ENCODE results near the gene TENM4.

DNA sequence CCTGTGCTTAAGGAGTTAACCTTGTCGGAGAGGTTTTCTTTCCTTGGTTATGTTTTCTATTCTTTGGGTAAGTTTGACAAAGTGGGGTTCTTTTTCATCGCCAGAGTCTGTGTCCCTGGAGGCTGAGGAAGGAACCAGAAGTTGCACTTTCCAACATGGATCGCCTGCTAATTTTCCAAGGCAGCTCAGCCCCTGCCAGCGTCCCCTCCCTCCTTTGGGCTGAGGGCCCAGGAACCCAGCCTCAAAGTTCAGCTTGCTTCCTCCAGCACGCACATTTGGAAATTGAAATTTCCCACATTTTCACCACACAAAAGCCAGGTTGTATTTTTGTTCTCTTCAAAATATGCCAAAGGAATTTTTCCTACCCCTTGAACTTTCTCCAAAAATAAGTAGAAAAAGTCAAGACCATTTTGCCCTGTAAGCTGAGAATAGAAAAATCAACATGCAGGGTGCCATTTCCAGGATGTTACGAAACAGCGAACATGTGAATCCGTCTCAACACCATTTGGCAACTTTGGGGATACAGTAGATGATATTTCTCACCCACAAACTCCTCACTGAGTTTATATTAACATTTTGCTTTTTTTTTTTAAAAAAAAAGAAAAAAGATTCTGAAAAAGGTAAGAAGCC, 343.5 kb downstream of the TENM4 start:
- TF ChIP-seq, protein P1, sequence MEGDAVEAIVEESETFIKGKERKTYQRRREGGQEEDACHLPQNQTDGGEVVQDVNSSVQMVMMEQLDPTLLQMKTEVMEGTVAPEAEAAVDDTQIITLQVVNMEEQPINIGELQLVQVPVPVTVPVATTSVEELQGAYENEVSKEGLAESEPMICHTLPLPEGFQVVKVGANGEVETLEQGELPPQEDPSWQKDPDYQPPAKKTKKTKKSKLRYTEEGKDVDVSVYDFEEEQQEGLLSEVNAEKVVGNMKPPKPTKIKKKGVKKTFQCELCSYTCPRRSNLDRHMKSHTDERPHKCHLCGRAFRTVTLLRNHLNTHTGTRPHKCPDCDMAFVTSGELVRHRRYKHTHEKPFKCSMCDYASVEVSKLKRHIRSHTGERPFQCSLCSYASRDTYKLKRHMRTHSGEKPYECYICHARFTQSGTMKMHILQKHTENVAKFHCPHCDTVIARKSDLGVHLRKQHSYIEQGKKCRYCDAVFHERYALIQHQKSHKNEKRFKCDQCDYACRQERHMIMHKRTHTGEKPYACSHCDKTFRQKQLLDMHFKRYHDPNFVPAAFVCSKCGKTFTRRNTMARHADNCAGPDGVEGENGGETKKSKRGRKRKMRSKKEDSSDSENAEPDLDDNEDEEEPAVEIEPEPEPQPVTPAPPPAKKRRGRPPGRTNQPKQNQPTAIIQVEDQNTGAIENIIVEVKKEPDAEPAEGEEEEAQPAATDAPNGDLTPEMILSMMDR (IDR thresholded peaks at IDR 0.05; ENCODE audit: control extremely low read depth in 1 of 3, insufficient read depth in 1 of 3, low read depth in 1 of 3, low read length in 3 of 3) = no peak
- no peak for TF ChIP-seq CEBPB (IDR thresholded peaks at IDR 0.05; ENCODE audit: low read depth, low read length)
- no peak for TF ChIP-seq POLR2A (IDR thresholded peaks at IDR 0.05; ENCODE audit: control extremely low read depth in 1 of 2, low read depth in 2 of 2, low read length in 2 of 2)
- no peak for TF ChIP-seq TBP (IDR thresholded peaks at IDR 0.05; ENCODE audit: low read depth, low read length)
- no peak for TF ChIP-seq POLR2AphosphoS5 (IDR thresholded peaks at IDR 0.05; ENCODE audit: low read depth, low read length)
- no peak for TF ChIP-seq CHD2 (IDR thresholded peaks at IDR 0.05; ENCODE audit: low read length)
- TF ChIP-seq EP300 (IDR thresholded peaks at IDR 0.05; ENCODE audit: borderline replicate concordance in 1 of 2, low read depth in 2 of 2, low read length in 2 of 2) = no peak
- no peak for TF ChIP-seq KDM5A (IDR thresholded peaks at IDR 0.05; ENCODE audit: low read length)
- TF ChIP-seq, protein P2, sequence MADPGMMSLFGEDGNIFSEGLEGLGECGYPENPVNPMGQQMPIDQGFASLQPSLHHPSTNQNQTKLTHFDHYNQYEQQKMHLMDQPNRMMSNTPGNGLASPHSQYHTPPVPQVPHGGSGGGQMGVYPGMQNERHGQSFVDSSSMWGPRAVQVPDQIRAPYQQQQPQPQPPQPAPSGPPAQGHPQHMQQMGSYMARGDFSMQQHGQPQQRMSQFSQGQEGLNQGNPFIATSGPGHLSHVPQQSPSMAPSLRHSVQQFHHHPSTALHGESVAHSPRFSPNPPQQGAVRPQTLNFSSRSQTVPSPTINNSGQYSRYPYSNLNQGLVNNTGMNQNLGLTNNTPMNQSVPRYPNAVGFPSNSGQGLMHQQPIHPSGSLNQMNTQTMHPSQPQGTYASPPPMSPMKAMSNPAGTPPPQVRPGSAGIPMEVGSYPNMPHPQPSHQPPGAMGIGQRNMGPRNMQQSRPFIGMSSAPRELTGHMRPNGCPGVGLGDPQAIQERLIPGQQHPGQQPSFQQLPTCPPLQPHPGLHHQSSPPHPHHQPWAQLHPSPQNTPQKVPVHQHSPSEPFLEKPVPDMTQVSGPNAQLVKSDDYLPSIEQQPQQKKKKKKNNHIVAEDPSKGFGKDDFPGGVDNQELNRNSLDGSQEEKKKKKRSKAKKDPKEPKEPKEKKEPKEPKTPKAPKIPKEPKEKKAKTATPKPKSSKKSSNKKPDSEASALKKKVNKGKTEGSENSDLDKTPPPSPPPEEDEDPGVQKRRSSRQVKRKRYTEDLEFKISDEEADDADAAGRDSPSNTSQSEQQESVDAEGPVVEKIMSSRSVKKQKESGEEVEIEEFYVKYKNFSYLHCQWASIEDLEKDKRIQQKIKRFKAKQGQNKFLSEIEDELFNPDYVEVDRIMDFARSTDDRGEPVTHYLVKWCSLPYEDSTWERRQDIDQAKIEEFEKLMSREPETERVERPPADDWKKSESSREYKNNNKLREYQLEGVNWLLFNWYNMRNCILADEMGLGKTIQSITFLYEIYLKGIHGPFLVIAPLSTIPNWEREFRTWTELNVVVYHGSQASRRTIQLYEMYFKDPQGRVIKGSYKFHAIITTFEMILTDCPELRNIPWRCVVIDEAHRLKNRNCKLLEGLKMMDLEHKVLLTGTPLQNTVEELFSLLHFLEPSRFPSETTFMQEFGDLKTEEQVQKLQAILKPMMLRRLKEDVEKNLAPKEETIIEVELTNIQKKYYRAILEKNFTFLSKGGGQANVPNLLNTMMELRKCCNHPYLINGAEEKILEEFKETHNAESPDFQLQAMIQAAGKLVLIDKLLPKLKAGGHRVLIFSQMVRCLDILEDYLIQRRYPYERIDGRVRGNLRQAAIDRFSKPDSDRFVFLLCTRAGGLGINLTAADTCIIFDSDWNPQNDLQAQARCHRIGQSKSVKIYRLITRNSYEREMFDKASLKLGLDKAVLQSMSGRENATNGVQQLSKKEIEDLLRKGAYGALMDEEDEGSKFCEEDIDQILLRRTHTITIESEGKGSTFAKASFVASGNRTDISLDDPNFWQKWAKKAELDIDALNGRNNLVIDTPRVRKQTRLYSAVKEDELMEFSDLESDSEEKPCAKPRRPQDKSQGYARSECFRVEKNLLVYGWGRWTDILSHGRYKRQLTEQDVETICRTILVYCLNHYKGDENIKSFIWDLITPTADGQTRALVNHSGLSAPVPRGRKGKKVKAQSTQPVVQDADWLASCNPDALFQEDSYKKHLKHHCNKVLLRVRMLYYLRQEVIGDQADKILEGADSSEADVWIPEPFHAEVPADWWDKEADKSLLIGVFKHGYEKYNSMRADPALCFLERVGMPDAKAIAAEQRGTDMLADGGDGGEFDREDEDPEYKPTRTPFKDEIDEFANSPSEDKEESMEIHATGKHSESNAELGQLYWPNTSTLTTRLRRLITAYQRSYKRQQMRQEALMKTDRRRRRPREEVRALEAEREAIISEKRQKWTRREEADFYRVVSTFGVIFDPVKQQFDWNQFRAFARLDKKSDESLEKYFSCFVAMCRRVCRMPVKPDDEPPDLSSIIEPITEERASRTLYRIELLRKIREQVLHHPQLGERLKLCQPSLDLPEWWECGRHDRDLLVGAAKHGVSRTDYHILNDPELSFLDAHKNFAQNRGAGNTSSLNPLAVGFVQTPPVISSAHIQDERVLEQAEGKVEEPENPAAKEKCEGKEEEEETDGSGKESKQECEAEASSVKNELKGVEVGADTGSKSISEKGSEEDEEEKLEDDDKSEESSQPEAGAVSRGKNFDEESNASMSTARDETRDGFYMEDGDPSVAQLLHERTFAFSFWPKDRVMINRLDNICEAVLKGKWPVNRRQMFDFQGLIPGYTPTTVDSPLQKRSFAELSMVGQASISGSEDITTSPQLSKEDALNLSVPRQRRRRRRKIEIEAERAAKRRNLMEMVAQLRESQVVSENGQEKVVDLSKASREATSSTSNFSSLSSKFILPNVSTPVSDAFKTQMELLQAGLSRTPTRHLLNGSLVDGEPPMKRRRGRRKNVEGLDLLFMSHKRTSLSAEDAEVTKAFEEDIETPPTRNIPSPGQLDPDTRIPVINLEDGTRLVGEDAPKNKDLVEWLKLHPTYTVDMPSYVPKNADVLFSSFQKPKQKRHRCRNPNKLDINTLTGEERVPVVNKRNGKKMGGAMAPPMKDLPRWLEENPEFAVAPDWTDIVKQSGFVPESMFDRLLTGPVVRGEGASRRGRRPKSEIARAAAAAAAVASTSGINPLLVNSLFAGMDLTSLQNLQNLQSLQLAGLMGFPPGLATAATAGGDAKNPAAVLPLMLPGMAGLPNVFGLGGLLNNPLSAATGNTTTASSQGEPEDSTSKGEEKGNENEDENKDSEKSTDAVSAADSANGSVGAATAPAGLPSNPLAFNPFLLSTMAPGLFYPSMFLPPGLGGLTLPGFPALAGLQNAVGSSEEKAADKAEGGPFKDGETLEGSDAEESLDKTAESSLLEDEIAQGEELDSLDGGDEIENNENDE (IDR thresholded peaks at IDR 0.05; ENCODE audit: insufficient replicate concordance, low read length) = no peak
